GM19455 (cell line): Measurements from ENCODE around the gene SH2D7.

Experiments
- ATAC-seq: cut with Tn5 transposase; IDR thresholded peaks from one replicate; pipeline ENCODE4 v1.9.1; 2021; ENCODE audit not compliant: unreplicated experiment

Gene SH2D7

GRCh38 chr15:78092261-78093041, at the start of gene SH2D7:
Gene SH2D7, plus strand, starts transcription at chr15:78092561. Its CDS starts 24 bp downstream, at chr15:78092585.
- no peak for ATAC-seq

GRCh38 chr15:78044407-78045155, 47.8 kb upstream of the SH2D7 start:
- ATAC-seq = no peak

- ATAC-seq = no peak
Measured at GRCh38 chr15:78045189-78045588, 47.2 kb upstream of the SH2D7 start.

- no peak for ATAC-seq
Measured at GRCh38 chr15:78046796-78047341, 45.5 kb upstream of the SH2D7 start.

GRCh38 chr15:78047761-78048627, 44.4 kb upstream of the SH2D7 start:
- ATAC-seq = no peak

- no peak for ATAC-seq
Measured at GRCh38 chr15:78048628-78048920, 43.8 kb upstream of the SH2D7 start.

DNA sequence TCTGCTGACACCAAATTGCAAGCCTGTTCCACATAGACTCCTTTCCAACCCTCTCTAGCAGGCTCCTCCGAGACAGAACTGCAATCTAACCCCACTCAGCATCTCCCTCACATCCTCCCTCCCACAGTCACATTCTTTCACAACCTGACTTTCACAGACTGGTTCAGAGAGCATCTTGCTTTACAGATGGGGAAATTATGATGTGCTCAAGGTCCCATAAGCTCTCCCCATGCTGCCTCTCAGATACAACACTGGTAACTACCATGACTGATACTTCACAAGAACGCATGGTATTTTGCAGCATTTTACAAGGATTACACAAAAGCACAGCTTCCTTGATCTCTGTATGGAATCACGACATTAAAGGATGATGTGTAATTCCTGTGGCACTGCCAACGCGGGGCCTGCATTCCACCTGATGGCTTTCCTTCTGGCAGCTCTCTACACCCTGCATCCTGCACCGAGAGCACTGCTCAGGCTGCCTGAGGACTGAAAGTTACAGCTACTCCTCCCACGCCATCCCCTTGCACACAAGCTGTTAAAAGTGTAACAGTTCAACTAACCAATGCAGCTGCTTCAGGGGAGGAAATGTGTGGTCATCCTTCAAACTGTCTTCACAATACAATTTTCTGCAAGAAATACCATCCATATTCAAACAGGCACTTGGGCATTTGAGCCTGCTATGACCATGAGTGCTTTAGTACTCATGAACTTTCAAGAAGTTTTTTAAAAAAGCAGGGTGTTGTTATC, 42.5 kb upstream of the SH2D7 start:
- peak; percentile 70 for ATAC-seq

DNA sequence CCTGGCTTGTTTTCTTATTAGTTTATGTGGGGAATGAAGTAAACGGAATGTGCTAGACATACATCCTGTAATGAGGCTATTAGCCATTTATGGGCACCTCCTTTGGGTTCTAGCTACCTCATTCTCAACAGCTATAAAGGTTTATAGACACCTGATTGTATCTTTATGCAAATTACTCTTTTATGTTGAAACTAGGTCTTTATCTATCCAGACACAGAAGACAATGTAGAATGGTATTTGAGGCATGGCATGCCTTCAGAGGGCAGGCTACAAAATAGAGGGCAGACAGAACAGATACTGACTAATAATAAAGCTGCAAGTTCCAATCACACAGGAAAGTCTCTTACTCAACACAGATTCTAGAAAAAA, 41.9 kb upstream of the SH2D7 start:
- ATAC-seq = no peak

- no peak for ATAC-seq
Measured at GRCh38 chr15:78050826-78051225, 41.5 kb upstream of the SH2D7 start.

GRCh38 chr15:78051596-78051995, 40.8 kb upstream of the SH2D7 start:
- no peak for ATAC-seq

- ATAC-seq = no peak
Measured at GRCh38 chr15:78052001-78052401, 40.4 kb upstream of the SH2D7 start.

- no peak for ATAC-seq
Measured at GRCh38 chr15:78052545-78052944, 39.8 kb upstream of the SH2D7 start.

GRCh38 chr15:78054518-78054917, 37.8 kb upstream of the SH2D7 start:
- ATAC-seq = no peak

DNA sequence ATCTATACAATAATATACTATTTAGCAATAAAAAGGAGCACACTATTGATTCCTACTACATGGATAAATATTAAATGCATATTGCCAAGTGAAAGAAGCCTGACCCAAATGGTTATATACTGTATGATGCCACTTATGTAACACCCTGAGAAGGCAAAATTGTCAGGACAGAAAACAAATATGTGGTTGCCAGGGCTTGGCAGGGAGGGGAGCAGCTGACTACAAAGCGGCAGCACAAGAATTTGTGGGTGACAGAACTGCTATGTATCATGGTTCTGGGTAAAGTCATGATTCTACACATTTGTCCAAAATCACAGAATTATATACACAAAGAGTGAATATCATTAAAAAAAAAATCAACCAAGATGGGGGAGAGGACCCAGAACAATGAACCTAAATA, 37.4 kb upstream of the SH2D7 start:
- ATAC-seq = no peak

DNA sequence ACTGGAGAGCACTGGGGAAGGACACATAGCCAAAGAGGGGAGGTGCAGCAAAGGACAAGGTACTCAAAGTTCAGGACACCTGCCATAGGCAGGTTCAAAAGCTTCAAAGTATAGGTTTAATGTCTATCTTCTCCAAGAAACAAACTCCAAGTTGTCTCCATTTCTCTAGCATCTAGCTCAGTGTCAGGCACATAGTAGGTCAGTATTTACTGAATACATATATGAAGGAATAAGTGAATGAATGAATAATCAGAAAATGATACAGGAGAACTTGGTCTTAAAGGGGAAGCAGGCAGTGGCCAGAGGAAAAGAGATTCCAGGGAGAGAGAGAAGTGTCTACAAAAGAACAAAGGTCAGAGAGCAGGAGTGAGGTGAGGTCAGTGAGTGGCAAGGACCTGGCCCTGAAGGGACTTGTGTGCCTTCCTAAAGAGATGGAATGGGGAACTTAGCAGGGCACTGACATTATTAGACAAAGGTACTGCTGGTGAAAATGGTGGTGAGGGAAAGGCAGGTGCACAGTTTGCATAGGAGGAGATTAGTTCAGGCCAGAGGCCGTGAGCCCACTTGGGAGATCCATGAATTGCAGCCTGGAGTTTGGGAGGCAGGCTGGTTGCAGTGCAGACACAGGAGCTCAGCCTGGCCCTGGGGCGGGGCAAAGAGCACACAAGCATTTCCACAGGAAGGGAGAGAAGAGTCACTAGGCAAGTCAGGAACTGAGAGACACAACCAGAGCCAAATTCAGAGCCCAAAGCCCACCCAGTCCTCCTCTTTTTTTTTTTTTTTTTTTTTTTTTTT, 36.2 kb upstream of the SH2D7 start:
- ATAC-seq = no peak

- no peak for ATAC-seq
Measured at GRCh38 chr15:78056714-78057269, 35.6 kb upstream of the SH2D7 start.

GRCh38 chr15:78057803-78058202, 34.6 kb upstream of the SH2D7 start:
- no peak for ATAC-seq

GRCh38 chr15:78058401-78058935, 33.9 kb upstream of the SH2D7 start:
- no peak for ATAC-seq

DNA sequence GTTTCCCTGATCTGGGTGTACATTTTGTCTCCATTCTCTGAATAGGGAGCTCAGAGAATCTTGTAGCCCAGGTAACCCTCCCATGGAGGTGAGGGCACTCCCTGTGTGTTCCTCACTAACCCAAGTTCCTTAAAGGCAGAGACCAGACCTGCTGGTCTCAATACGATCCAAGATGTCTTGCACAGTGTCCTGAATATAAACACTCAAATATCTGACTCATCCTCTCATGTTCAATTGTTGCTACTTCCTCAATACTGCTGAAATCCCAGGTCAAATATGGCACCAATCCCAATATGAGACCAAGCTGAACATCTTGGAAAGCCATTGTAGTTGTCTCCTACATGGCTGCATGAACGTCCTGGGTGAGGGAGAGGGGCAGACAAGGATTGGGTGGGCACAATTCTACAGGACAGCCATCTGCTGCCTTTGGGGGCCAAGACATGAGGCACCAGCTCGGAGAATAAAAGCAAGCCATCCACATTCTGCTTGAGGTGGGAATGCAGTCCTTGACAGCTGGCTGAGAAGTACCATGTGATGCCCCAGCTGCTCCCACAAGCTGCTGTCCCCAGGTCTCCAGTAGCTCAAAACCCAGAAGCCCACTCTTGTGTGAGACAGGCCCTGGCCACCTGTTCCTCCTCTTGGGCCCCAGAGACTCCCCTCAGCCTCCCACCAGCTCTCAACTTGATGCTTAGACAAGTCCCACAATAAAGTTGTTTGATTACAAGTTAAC, 33.1 kb upstream of the SH2D7 start:
- ATAC-seq = no peak
